GM10266 (cell line): ENCODE measurements around the gene RALGPS1.

ENCODE experiments used
- DNase-seq: peaks from one replicate; pipeline ENCODE4 v3.0.0; 2012; ENCODE audit errors: extremely low spot score
- TF ChIP-seq, protein P1 (sequence below): IDR thresholded peaks from 2 replicates; pipeline ENCODE4 v1.5.1; 2012; ENCODE audit warnings: mild to moderate bottlenecking, low read depth; ENCODE audit not compliant: control insufficient read depth, insufficient read depth; ENCODE audit errors: missing control alignments

The RALGPS1 gene

DNA sequence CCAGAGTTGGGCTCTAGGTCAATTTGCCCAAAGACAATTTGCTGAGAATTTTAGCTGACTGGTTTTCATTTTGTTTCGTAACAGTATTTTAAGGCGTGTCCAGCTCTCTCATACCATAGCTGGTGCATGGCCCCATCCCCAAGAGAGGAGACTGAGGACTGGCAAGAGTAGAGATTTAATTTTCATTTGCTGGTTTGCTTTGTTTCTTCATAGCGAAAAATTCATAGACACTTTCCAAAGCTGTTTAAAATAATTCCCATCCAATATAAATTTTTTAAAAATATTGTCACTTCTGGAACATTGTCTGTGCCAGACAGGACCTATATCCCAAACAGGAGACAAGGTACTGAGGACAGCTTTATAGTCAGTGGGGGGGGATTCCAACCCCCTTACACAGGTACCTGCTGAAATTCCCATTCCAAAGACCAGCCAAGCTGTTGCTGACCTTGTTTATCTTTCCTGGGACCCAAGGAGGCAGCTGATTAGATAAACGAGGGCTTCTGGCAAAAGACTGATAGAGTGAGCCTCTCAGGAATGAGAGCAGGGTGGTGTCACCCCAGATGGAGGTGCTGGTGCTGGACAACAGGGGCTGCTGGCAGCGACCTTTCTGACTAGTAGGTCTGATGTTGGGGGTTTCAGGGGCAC, 214.6 kb downstream of the RALGPS1 start:
- DNase-seq, result no peak

DNA sequence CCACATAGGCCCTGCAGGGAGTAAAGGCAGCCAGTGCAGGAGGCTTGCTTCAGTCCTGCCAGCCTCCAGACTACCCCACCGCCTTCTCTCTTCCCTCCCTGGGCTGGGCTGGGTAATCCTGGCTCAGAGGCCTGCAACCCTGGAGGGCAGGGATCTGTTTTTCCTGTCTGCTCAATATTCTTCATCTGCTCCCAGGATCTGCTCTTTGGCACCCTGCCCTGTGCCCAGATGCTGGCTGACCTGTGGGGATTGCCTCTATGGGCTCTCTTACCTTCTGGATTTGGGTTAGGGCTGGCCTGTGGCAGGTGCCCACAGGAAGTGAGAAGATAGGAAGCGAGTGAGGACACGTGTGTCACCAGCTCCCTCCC, 215.1 kb downstream of the RALGPS1 start:
- DNase-seq, result no peak
- TF ChIP-seq, protein P1, sequence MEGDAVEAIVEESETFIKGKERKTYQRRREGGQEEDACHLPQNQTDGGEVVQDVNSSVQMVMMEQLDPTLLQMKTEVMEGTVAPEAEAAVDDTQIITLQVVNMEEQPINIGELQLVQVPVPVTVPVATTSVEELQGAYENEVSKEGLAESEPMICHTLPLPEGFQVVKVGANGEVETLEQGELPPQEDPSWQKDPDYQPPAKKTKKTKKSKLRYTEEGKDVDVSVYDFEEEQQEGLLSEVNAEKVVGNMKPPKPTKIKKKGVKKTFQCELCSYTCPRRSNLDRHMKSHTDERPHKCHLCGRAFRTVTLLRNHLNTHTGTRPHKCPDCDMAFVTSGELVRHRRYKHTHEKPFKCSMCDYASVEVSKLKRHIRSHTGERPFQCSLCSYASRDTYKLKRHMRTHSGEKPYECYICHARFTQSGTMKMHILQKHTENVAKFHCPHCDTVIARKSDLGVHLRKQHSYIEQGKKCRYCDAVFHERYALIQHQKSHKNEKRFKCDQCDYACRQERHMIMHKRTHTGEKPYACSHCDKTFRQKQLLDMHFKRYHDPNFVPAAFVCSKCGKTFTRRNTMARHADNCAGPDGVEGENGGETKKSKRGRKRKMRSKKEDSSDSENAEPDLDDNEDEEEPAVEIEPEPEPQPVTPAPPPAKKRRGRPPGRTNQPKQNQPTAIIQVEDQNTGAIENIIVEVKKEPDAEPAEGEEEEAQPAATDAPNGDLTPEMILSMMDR, result no peak

More for the DNA sequence above, 214.6 kb downstream of the RALGPS1 start:
- TF ChIP-seq, protein P1, result no peak

DNA sequence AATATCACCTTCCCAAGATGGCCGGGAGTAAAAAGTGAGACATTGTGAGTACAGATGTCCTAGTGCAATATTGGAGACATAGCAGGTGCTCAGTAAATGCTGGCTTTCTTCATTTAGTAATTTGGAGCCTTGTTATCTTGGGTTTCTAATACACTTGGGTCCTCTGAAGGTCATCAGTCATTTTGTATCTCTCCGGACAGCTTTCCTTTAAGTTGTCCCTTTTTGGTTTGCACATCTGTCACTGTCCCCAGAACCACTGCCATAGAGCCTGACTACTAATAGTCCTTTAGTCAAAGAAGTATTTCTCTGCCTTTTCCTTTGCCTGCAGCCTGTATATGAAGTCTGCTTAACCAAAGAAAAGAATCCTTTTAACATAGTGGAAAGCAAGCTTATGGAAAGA, 215.7 kb downstream of the RALGPS1 start:
- DNase-seq, result no peak
- TF ChIP-seq, protein P1, result no peak

DNA sequence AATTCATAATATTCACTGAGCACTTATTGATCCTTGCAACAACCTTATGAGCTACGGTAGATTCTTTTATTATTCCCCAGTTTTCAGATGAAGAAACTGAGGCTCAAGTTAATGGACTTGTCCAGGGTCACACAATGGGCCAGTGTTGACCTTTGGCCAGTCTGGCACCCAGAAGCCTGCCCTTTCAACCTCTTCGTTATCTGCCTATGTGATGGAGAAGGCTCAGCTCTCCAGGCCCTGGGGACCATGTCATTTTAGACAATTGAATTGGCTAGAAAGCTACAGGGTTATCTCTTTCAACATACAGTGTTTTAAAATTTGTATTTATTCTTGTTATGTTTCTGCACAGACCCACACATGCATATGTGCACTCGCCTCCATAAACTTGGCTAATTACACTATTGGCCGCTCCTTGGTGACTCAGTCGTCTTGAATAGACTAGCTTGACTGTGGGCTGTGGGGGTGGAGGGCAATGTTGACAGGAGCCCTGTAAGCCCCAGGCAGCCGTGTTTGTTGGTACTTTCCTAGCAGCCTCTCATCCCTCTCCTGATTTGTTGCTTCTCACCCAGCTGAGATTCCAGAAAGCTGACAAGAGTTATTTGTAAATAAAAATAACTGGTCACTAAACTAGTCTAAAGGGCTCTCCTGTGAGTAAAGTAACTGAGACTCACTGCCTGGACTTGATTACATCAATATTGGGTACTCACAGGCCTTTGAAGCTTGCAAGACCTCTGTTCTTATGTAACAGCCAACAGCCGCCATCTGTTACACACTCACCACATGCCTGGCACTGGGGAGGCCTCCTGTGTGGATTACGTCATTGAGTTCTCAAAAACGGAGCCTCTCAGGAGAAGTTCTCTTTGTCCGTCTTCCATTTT, 216.3 kb downstream of the RALGPS1 start:
- DNase-seq, result no peak

DNA sequence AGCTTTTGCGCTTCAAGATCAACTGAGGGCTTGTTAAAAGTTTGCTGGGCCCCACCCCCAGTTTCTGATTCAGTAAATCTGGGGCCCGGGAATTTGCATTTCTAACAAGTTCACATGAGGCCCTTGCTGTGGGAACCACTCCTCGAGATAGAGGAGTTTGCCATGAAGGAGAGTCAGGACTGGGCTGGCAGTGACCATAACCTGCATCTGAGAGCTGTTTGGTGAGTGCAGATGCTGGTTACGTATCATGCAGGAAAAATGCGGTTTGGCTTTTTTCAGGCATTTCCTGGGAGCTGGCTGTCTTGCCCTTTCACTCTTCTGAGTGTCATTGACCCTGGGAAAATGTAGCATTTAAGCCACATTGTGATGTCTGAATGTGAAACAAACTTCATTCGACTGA, 217.3 kb downstream of the RALGPS1 start:
- no peak for DNase-seq
- TF ChIP-seq, protein P1, result no peak

More for the DNA sequence above, 216.3 kb downstream of the RALGPS1 start:
- TF ChIP-seq, protein P1, result no peak

DNA sequence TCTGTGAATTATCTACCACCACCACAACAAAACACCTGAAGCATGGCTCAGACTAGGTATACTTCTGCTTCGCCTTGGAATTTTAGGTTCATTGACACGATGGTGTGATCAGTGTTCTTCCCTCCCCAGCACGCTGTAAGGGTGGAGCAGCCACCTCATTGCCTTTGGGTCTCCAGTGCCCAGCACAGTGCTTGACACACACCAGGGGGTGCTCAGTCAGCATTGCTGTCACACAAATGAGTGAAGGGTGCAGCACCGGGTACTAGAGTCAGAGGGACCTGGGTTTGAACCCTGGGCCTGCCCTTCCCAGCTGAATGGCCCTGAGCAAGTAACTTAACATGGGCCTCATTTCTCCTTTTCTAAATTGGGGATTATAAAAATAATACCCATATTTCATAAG, 217.8 kb downstream of the RALGPS1 start:
- no peak for DNase-seq
- TF ChIP-seq, protein P1, result no peak
